Left lung (tissue), 10 donors: ENCODE measurements around the gene PYY. TPM values are rescaled to one million over a fixed set of nuclear protein-coding genes. Genes with fewer than 3 reads are reported as not detected.
"Not testable (repeated sequence)": the region's sequence is repeated elsewhere in the genome, so short reads cannot be mapped to it uniquely, and the experiment has no call there.

ENCODE experiments used
- ATAC-seq: fragments of 200-7000 bp; cut with Tn5 transposase; one replicate; pipeline ENCODE4 v1.9.1; 2020; ENCODE audit warnings: moderate library complexity
- DNase-seq, 4 donors: peaks; one replicate each; pipeline ENCODE4 v3.0.0-alpha.2; 2013 to 2020
- H3K27ac ChIP-seq, 2 donors: fragments of 200-600 bp; sonication (generic) in 1 of 2; one replicate each; pipeline versions ENCODE4 v1.5.0 to v1.8.0; 2020 to 2021
- H3K27me3 ChIP-seq, 2 donors: fragments of 200-600 bp; sonication (generic) in 1 of 2; one replicate each; pipeline versions ENCODE4 v1.5.0 to v1.8.0; 2020 to 2021
- H3K36me3 ChIP-seq, 2 donors: fragments of 200-600 bp; sonication (generic) in 1 of 2; one replicate each; pipeline versions ENCODE4 v1.5.0 to v1.8.0; 2020 to 2021
- H3K4me1 ChIP-seq, 2 donors: fragments of 200-600 bp; one replicate each; pipeline ENCODE4 v1.8.0; 2021
- H3K4me3 ChIP-seq, 2 donors: fragments of 200-600 bp; sonication (generic) in 1 of 2; one replicate each; pipeline versions ENCODE4 v1.5.0 to v1.8.0; 2020 to 2021; ENCODE audit warnings: mild to moderate bottlenecking in 1 of 2
- H3K9me3 ChIP-seq, 2 donors: fragments of 200-600 bp; sonication (generic) in 1 of 2; one replicate each; pipeline versions ENCODE4 v1.5.0 to v1.8.0; 2020 to 2021
- CTCF ChIP-seq, 2 donors: fragments of 200-600 bp; sonication (generic) in 1 of 2; IDR thresholded peaks; one replicate each; pipeline versions ENCODE4 v1.5.0 to v1.8.0; 2021; ENCODE audit warnings: antibody characterized with exemption in 2 of 2
- intact Hi-C, 2 donors: fragments of 100-400 bp; cut with DNase I; formaldehyde crosslinking; loops; one replicate each; pipeline versions ENCODE4 v1.11.2 to v1.14.2; 2022
- polyA plus RNA-seq, 6 donors: library from polyadenylated mRNA; unstranded; fragments of 120-200 nt; gene quantifications; one replicate each; pipeline ENCODE4 v1.2.1, GENCODE V29; 2013; ENCODE audit not compliant: insufficient read length in 6 of 6
- total RNA-seq, 2 donors: library from RNA; stranded (reverse); fragmentation: NEBNext Ultra II Directional; extraction: Animal tissue kit (Norgen Biotek cat#: 25700); gene quantifications; one replicate each; pipeline ENCODE4 v1.2.1, GENCODE V29; 2021
- donor health status: DM: no; HTN: yes; CAD: no.
- donor health status: DM: no; HTN: no; CAD: no.

PYY gene
- total and polyA plus RNA-seq, 8 donors, result 0.21 to 0.68 (median 0.43) TPM; not detected in 4

GRCh38 chr17:43962479-43962878 lies 8.7 kb upstream of the PYY start:
- Histone ChIP-seq H3K36me3 (no peaks in the 10 kb centered on the region), H3K4me1 (no peaks in the 10 kb centered on the region), H3K9me3 (no peaks in the 10 kb centered on the region), H3K27ac (no peak overlapping the region), H3K27me3 (peaks cover 0 to 25% of the 10 kb centered on the region in 2 donors), H3K4me3 (no peak overlapping the region)
- no peak for TF ChIP-seq CTCF (IDR thresholded peaks at IDR 0.05)
- intact Hi-C loops, result no loop called here
- DNase-seq, result peak in 1 of 4 donors; percentile 23
- ATAC-seq, result no peak

GRCh38 chr17:43961954-43962353 lies 8.2 kb upstream of the PYY start:
- no peak for TF ChIP-seq CTCF (IDR thresholded peaks at IDR 0.05)
- Histone ChIP-seq H3K4me1 (no peaks in the 10 kb centered on the region), H3K9me3 (no peaks in the 10 kb centered on the region), H3K36me3 (no peaks in the 10 kb centered on the region), H3K27me3 (peaks cover 0 to 27% of the 10 kb centered on the region in 2 donors), H3K27ac (no peak overlapping the region), H3K4me3 (no peak overlapping the region)
- intact Hi-C loops, result no loop called here
- DNase-seq (no peak), ATAC-seq (no peak)

GRCh38 chr17:43961292-43961691 lies 7.6 kb upstream of the PYY start:
- H3K9me3 ChIP-seq, H3K4me3 ChIP-seq, H3K4me1 ChIP-seq, intact Hi-C loops, H3K27ac ChIP-seq, ATAC-seq, DNase-seq, H3K36me3 ChIP-seq: not testable (repeated sequence)
- H3K27me3 ChIP-seq, result peaks cover 0 to 27% of the 10 kb centered on the region in 2 donors

- intact Hi-C loops, result no loop called here
- H3K9me3 ChIP-seq, result no peaks in the 10 kb centered on the region
- H3K4me1 ChIP-seq, result no peaks in the 10 kb centered on the region
- no peak for ATAC-seq
- no peak overlapping the region for H3K4me3 ChIP-seq
- no peak for DNase-seq
- H3K36me3 ChIP-seq, result no peaks in the 10 kb centered on the region
- no peak overlapping the region for H3K27ac ChIP-seq
- peaks cover 0 to 43% of the 10 kb centered on the region in 2 donors for H3K27me3 ChIP-seq
- no peak for TF ChIP-seq CTCF (IDR thresholded peaks at IDR 0.05)
These were observed 5.1 kb upstream of the PYY start for GRCh38 chr17:43958748-43959352.

GRCh38 chr17:43956222-43956621 lies 2.5 kb upstream of the PYY start:
- Histone ChIP-seq H3K27ac (no peak overlapping the region), H3K9me3 (no peaks in the 10 kb centered on the region), H3K36me3 (no peaks in the 10 kb centered on the region), H3K4me3 (no peak overlapping the region), H3K27me3 (peaks cover 26 to 51% of the 10 kb centered on the region in 2 donors), H3K4me1 (peaks cover 9 to 10% of the 10 kb centered on the region in 2 donors)
- TF ChIP-seq CTCF (IDR thresholded peaks at IDR 0.05), result no peak
- DNase-seq, result peak in 1 of 4 donors; percentile 3
- intact Hi-C loops, result no loop called here
- no peak for ATAC-seq
